PC-9 (cell line): Measurements from ENCODE around the gene CUX1. TPM values are rescaled to one million over a fixed set of nuclear protein-coding genes. Genes with fewer than 3 reads are reported as not detected.

Experiments used
- BruUV-seq: library from RNA; stranded (reverse); fragments of 400-500 nt; replicated peaks from 2 replicates; lab custom pipeline; 2021; lab: Mats Ljungman, UMichigan
- CTCF ChIA-PET: fragments of 300-600 bp; sonication (Branson Sonifier 250); formaldehyde crosslinking; loops from one replicate; lab custom pipeline; 2022; ENCODE audit warnings: antibody characterized with exemption; lab: Charles Lee
- POLR2A ChIA-PET: fragments of 300-600 bp; sonication (Branson Sonifier 250); formaldehyde crosslinking; loops from one replicate; lab custom pipeline; 2022; ENCODE audit warnings: antibody characterized with exemption; ENCODE audit not compliant: unreplicated experiment; lab: Charles Lee
- DNase-seq, 2 experiments: peaks; one replicate each; pipeline versions ENCODE4 v3.0.0 to v3.0.0-alpha.2; 2015 to 2022; ENCODE audit warnings: mixed read lengths in 1 of 2
- H2AFZ ChIP-seq: fragments of 200-600 bp; sonication (generic); 2 replicates; pipeline ENCODE4 v1.8.1; 2017; ENCODE audit warnings: antibody characterized with exemption
- H3F3A ChIP-seq: fragments of 200-600 bp; sonication (generic); 2 replicates; pipeline ENCODE4 v1.8.1; 2017; ENCODE audit warnings: antibody characterized with exemption, mild to moderate bottlenecking, low read depth; ENCODE audit not compliant: insufficient read depth
- H3K27ac ChIP-seq: fragments of 200-600 bp; sonication (generic); 2 replicates; pipeline ENCODE4 v1.6.1; 2016; ENCODE audit warnings: mixed run types
- H3K27me3 ChIP-seq: fragments of 200-600 bp; sonication (generic); 2 replicates; pipeline ENCODE4 v1.6.1; 2016; ENCODE audit warnings: low read depth, mixed run types; ENCODE audit not compliant: insufficient read depth
- H3K36me3 ChIP-seq: fragments of 200-600 bp; sonication (generic); 2 replicates; pipeline ENCODE4 v1.6.1; 2016; ENCODE audit warnings: low read depth, mixed run types
- H3K4me1 ChIP-seq: fragments of 200-600 bp; sonication (generic); replicated peaks from 2 replicates; pipeline ENCODE4 v1.6.1; 2016; ENCODE audit warnings: mixed run types; ENCODE audit not compliant: insufficient read depth
- H3K4me2 ChIP-seq: fragments of 200-600 bp; sonication (generic); 2 replicates; pipeline ENCODE4 v1.6.1; 2017; ENCODE audit warnings: mixed run types
- H3K4me3 ChIP-seq: fragments of 200-600 bp; sonication (generic); 2 replicates; pipeline ENCODE4 v1.6.1; 2016; ENCODE audit warnings: mixed run types
- H3K79me2 ChIP-seq: fragments of 200-600 bp; sonication (generic); 2 replicates; pipeline ENCODE4 v1.6.1; 2017; ENCODE audit warnings: low read depth, mixed run types
- H3K9me2 ChIP-seq: fragments of 200-600 bp; sonication (generic); 2 replicates; pipeline ENCODE4 v1.8.1; 2017; ENCODE audit warnings: mild to moderate bottlenecking; ENCODE audit not compliant: insufficient read depth
- H3K9me3 ChIP-seq: fragments of 200-600 bp; sonication (generic); 2 replicates; pipeline ENCODE4 v1.8.1; 2016; ENCODE audit warnings: low read depth; ENCODE audit not compliant: insufficient read depth
- H4K20me1 ChIP-seq: fragments of 200-600 bp; sonication (generic); 2 replicates; pipeline ENCODE4 v1.8.1; 2017; ENCODE audit not compliant: insufficient read depth
- EZH2 ChIP-seq: fragments of 200-600 bp; sonication (generic); IDR thresholded peaks from 2 replicates; pipeline ENCODE4 v1.8.0; 2017; ENCODE audit warnings: antibody characterized with exemption, low read depth
- intact Hi-C: fragments of 100-400 bp; cut with micrococcal nuclease; formaldehyde crosslinking; loops from one replicate; pipeline ENCODE4 v1.10.0; 2022; ENCODE audit not compliant: unreplicated experiment
- total RNA-seq: library from RNA; stranded (reverse); gene quantifications from 2 replicates; pipeline ENCODE4 v1.2.3, GENCODE V29; 2021
- TF ChIP-seq, protein P1 (sequence below): fragments of 200-600 bp; sonication (generic); conservative IDR thresholded peaks from 2 replicates; pipeline ENCODE4 v1.6.1; 2017; ENCODE audit warnings: mixed run types, antibody characterized with exemption, mild to moderate bottlenecking, moderate library complexity

The CUX1 gene
- total RNA-seq, 1 experiment from 2014 or later = 83.3 TPM

DNA sequence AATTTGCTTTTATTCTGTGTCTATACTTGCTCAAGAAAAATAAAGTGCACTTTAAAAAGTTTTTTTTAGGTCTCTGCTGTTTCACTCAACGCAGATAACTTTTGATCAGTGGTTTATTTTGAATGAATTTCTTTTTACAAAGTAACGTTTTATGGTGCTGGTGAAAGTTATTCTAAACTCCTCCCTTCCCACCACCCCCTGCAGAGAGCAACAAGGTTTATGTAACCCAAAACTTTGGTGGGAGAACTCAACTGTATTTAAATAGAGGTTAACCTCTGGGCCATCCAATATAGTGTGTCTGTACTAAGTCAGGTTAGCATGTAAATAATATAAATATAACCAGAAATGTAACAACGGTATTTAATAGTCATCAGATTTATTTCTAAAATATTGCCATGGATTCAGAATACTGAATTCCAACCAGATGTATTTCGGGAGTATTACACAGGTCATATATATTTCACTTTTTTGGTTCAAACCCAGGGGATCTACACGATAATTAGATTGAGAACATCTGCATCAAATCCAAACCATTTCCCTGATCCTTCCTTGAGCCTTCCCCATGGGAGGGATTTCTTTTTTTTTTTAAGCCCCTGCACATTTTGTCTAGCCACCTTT, 3.9 kb upstream of the CUX1 start:
- H2AFZ ChIP-seq = no peak overlapping the region
- H3K27me3 ChIP-seq = no peaks in the 10 kb centered on the region
- BruUV-seq = no TSS peak
- peak overlapping the region; percentile 95; the same call in 1 of the 2 replicates for H3K4me3 ChIP-seq
- ChIA-PET POLR2A (no interaction called here), CTCF (interaction anchor here (1.2 to 1.3 kb wide), 2 partner anchors 205 to 271 kb away, joined by 4 to 7 read pairs; no protein-coding TSS in a partner anchor)
- intact Hi-C loops = loop anchor here (1.0 to 2.0 kb wide), 5 partner anchors 125 to 459 kb away; no protein-coding TSS in a partner anchor
- TF ChIP-seq, protein P1, sequence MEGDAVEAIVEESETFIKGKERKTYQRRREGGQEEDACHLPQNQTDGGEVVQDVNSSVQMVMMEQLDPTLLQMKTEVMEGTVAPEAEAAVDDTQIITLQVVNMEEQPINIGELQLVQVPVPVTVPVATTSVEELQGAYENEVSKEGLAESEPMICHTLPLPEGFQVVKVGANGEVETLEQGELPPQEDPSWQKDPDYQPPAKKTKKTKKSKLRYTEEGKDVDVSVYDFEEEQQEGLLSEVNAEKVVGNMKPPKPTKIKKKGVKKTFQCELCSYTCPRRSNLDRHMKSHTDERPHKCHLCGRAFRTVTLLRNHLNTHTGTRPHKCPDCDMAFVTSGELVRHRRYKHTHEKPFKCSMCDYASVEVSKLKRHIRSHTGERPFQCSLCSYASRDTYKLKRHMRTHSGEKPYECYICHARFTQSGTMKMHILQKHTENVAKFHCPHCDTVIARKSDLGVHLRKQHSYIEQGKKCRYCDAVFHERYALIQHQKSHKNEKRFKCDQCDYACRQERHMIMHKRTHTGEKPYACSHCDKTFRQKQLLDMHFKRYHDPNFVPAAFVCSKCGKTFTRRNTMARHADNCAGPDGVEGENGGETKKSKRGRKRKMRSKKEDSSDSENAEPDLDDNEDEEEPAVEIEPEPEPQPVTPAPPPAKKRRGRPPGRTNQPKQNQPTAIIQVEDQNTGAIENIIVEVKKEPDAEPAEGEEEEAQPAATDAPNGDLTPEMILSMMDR = no peak
- no peak for TF ChIP-seq EZH2
- H3K9me2 ChIP-seq = no peaks in the 10 kb centered on the region
- no peaks in the 10 kb centered on the region for H3K9me3 ChIP-seq
- DNase-seq = no peak
- H4K20me1 ChIP-seq = peaks cover 11% of the 10 kb centered on the region
- H3K27ac ChIP-seq = no peak overlapping the region
- H3K79me2 ChIP-seq = peaks cover 11% of the 10 kb centered on the region
- H3K36me3 ChIP-seq = no peaks in the 10 kb centered on the region
- H3K4me2 ChIP-seq = peak overlapping the region; percentile 89
- peaks cover 11% of the 10 kb centered on the region for H3K4me1 ChIP-seq
- H3F3A ChIP-seq = peaks cover 19% of the 10 kb centered on the region; the same call in 1 of the 2 replicates

DNA sequence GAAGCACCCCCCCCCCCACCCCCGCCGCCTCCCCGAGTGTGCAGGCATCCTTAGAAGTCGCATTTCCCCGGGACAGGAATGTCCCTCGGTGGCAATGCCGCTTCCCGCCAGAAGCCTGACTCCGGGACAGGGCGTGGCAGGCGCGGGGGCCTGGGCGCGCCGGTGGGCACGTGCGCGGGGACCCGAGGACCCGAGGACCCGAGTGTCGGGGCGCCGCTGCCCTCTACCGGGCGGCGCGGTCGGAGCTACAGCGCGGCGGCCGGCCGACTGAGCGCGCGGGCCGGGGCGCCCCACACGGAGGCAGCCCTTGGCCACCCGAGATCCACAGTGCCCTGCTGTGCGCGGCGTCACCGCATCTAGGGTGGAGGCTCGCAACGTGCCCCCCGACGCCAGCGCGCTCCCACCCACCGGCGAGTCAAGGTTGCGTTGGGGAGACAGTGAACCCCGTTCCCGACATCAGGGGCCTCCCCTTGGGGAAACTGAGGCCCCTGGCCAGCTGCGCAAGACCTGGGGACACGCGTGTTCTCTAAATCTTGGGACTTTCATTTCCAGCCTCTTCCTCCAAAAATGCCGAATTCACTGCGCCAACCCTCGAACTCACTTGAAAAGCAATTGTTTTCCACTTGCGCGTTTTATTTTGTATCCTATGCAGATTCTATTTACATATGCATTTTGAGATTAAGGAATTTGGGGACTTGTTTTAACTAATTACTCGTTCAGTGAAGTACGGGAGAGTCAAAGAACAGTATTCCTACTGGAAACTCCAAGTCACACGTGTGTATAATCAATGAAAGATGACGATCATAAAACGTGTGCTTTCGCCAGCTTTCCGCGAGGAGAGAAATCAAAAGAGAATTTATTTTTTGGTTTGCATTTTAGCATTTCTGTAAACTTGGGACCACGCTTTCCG, 3.1 kb upstream of the CUX1 start:
- POLR2A ChIA-PET = no interaction called here
- peaks cover 19% of the 10 kb centered on the region for H3K79me2 ChIP-seq
- peak overlapping the region; percentile 94 for H2AFZ ChIP-seq
- H3K27ac ChIP-seq = no peak overlapping the region
- TF ChIP-seq, protein P1 = peak; percentile 47; the same call in 1 of the 2 replicates
- no peak for TF ChIP-seq EZH2
- no peaks in the 10 kb centered on the region for H3K9me3 ChIP-seq
- H3K9me2 ChIP-seq = no peaks in the 10 kb centered on the region
- peaks cover 15% of the 10 kb centered on the region for H3K4me1 ChIP-seq
- TSS peak; percentile 36 for BruUV-seq
- peak overlapping the region; percentile 95 for H3K4me3 ChIP-seq
- intact Hi-C loops = loop anchor here (1.0 to 2.0 kb wide), 5 partner anchors 126 to 458 kb away; no protein-coding TSS in a partner anchor
- no peaks in the 10 kb centered on the region for H3K36me3 ChIP-seq
- CTCF ChIA-PET = interaction anchor here (0.7 to 1.3 kb wide), 5 partner anchors 74 to 271 kb away, joined by 3 to 7 read pairs (median 3); no protein-coding TSS in a partner anchor
- peak in 1 of 2 experiments; percentile 74 for DNase-seq
- H3K4me2 ChIP-seq = peak overlapping the region; percentile 89
- no peaks in the 10 kb centered on the region for H3K27me3 ChIP-seq
- H4K20me1 ChIP-seq = peaks cover 17% of the 10 kb centered on the region
- H3F3A ChIP-seq = peaks cover 23% of the 10 kb centered on the region; the same call in 1 of the 2 replicates
